OCI-LY7 (cell line): ENCODE results near the gene UBTF.

Experiments
- EZH2phosphoT487 ChIP-seq: fragments of 200-600 bp; sonication (generic); IDR thresholded peaks from 2 replicates; pipeline ENCODE4 v1.6.1; 2018; ENCODE audit warnings: low read depth, borderline replicate concordance, mild to moderate bottlenecking, mixed run types, antibody characterized with exemption, low read length, moderate library complexity, mixed read lengths
- TF ChIP-seq, protein P1 (sequence below): fragments of 200-600 bp; sonication (generic); conservative IDR thresholded peaks from 2 replicates; pipeline ENCODE4 v1.5.1; 2014; ENCODE audit warnings: mild to moderate bottlenecking, antibody characterized with exemption, low read length, moderate library complexity, mixed read lengths

DNA sequence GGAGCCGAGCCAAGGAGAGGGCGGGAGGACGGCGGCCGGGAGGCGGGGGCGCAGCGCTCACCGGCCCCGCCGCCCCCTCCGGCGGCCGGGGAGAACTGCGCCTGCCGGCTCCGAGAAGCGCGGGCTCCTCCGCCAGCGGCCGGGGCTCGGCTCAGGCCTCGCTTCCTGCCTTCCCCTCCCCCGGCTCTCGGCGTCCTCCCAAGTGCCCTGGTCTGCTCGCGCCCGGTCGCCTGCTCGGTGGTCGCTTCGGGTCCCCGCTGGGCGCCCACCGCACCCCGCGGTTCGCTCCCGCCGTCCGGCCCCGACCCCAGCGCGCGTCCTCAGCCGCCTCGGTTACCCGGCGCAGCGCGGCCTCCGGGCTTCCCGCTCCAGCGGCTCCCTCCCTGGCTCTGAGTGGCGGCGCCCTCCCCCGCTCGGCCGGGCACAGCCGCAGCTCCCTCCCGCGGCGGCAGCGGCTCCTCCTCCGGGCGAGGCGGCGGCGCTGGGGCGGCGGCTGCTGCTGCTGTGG, 313 bp downstream of the UBTF start:
- TF ChIP-seq, protein P1, sequence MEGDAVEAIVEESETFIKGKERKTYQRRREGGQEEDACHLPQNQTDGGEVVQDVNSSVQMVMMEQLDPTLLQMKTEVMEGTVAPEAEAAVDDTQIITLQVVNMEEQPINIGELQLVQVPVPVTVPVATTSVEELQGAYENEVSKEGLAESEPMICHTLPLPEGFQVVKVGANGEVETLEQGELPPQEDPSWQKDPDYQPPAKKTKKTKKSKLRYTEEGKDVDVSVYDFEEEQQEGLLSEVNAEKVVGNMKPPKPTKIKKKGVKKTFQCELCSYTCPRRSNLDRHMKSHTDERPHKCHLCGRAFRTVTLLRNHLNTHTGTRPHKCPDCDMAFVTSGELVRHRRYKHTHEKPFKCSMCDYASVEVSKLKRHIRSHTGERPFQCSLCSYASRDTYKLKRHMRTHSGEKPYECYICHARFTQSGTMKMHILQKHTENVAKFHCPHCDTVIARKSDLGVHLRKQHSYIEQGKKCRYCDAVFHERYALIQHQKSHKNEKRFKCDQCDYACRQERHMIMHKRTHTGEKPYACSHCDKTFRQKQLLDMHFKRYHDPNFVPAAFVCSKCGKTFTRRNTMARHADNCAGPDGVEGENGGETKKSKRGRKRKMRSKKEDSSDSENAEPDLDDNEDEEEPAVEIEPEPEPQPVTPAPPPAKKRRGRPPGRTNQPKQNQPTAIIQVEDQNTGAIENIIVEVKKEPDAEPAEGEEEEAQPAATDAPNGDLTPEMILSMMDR = no peak
- TF ChIP-seq EZH2phosphoT487 = no peak
